PC-3 (cell line): ENCODE data around the gene CNPY2. TPM values are rescaled to one million over a fixed set of nuclear protein-coding genes. Genes with fewer than 3 reads are reported as not detected.
A peak's percentile ranks its signal among the peaks of the same experiment; 100 is the strongest.

Source experiments
- ATAC-seq: fragments of 200-7000 bp; cut with Tn5 transposase; 2 replicates; pipeline ENCODE4 v1.9.1; 2020; ENCODE audit warnings: mild to moderate bottlenecking, moderate library complexity
- BruUV-seq: library from RNA; stranded (reverse); fragments of 400-500 nt; replicated peaks from 2 replicates; lab custom pipeline; 2021; lab: Mats Ljungman, UMichigan
- CTCF ChIA-PET: fragments of 300-600 bp; sonication (Branson Sonifier 250); formaldehyde crosslinking; loops from one replicate; lab custom pipeline; 2022; ENCODE audit warnings: antibody characterized with exemption; lab: Charles Lee
- POLR2A ChIA-PET: fragments of 300-600 bp; sonication (Branson Sonifier 250); formaldehyde crosslinking; loops from one replicate; lab custom pipeline; 2022; ENCODE audit warnings: antibody characterized with exemption; ENCODE audit not compliant: unreplicated experiment; lab: Charles Lee
- DNase-seq: peaks from one replicate; pipeline ENCODE4 v3.0.0-alpha.2; 2015
- H2AFZ ChIP-seq: fragments of 300-600 bp; sonication (generic); 2 replicates; pipeline ENCODE4 v1.6.0; 2016; ENCODE audit warnings: antibody characterized with exemption, low read length
- H3F3A ChIP-seq: fragments of 300-600 bp; sonication (generic); one replicate; pipeline ENCODE4 v1.6.0; 2017; ENCODE audit warnings: antibody characterized with exemption, low read length, control low read depth, mild to moderate bottlenecking; ENCODE audit not compliant: unreplicated experiment
- H3K27ac ChIP-seq: fragments of 300-600 bp; sonication (generic); 2 replicates; pipeline ENCODE4 v1.5.1; 2016; ENCODE audit warnings: mild to moderate bottlenecking, low read length
- H3K27me3 ChIP-seq: fragments of 300-600 bp; sonication (generic); 2 replicates; pipeline ENCODE4 v1.6.1; 2016; ENCODE audit warnings: low read length, mixed read lengths
- H3K36me3 ChIP-seq: fragments of 300-600 bp; sonication (generic); 2 replicates; pipeline ENCODE4 v1.6.1; 2016; ENCODE audit warnings: low read depth, mixed run types, low read length, mixed read lengths
- H3K4me1 ChIP-seq: fragments of 300-600 bp; sonication (generic); 2 replicates; pipeline ENCODE4 v1.5.1; 2016; ENCODE audit warnings: low read length; ENCODE audit not compliant: insufficient read depth
- H3K4me2 ChIP-seq: fragments of 300-600 bp; sonication (generic); 2 replicates; pipeline ENCODE4 v1.6.0; 2016; ENCODE audit warnings: low read length
- H3K4me3 ChIP-seq: fragments of 300-600 bp; sonication (generic); 2 replicates; pipeline ENCODE4 v1.5.1; 2016; ENCODE audit warnings: mild to moderate bottlenecking, low read length, mixed read lengths
- H3K79me2 ChIP-seq: fragments of 300-600 bp; sonication (generic); 2 replicates; pipeline ENCODE4 v1.6.1; 2017; ENCODE audit warnings: low read length, mixed read lengths
- H3K9ac ChIP-seq: fragments of 300-600 bp; sonication (generic); 2 replicates; pipeline ENCODE4 v1.6.0; 2016; ENCODE audit warnings: mild to moderate bottlenecking, low read length
- H3K9me2 ChIP-seq: fragments of 300-600 bp; sonication (generic); replicated peaks from 2 replicates; pipeline ENCODE4 v1.6.1; 2016; ENCODE audit warnings: mixed run types, low read length, mixed read lengths
- H3K9me3 ChIP-seq: fragments of 300-600 bp; sonication (generic); 2 replicates; pipeline ENCODE4 v1.6.1; 2016; ENCODE audit warnings: low read length, mixed read lengths
- H4K20me1 ChIP-seq: fragments of 300-600 bp; sonication (generic); 2 replicates; pipeline ENCODE4 v1.6.1; 2016; ENCODE audit warnings: low read length, mixed read lengths
- CTCF ChIP-seq: fragments of 300-600 bp; sonication (generic); conservative IDR thresholded peaks from 2 replicates; pipeline ENCODE4 v1.5.1; 2017; ENCODE audit warnings: antibody characterized with exemption, low read depth, mild to moderate bottlenecking, low read length
- EZH2 ChIP-seq: fragments of 300-600 bp; sonication (generic); IDR thresholded peaks from one replicate; pipeline ENCODE4 v1.6.1; 2017; ENCODE audit warnings: antibody characterized with exemption, mild to moderate bottlenecking, low read length; ENCODE audit not compliant: unreplicated experiment
- EZH2phosphoT487 ChIP-seq: fragments of 300-600 bp; sonication (generic); IDR thresholded peaks from 2 replicates; pipeline ENCODE4 v1.6.1; 2018; ENCODE audit warnings: mild to moderate bottlenecking, antibody characterized with exemption, low read length, borderline replicate concordance
- intact Hi-C: fragments of 100-400 bp; cut with micrococcal nuclease; formaldehyde crosslinking; loops from 2 replicates; pipeline ENCODE4 v1.9.0; 2023
- total RNA-seq: library from RNA; depleted of rRNA; stranded (reverse); fragments of >200 nt; gene quantifications from 2 replicates; pipeline ENCODE4 v1.2.3, GENCODE V29; 2014

The CNPY2 gene
- total RNA-seq, 1 experiment from 2014 or later: 109 TPM

DNA sequence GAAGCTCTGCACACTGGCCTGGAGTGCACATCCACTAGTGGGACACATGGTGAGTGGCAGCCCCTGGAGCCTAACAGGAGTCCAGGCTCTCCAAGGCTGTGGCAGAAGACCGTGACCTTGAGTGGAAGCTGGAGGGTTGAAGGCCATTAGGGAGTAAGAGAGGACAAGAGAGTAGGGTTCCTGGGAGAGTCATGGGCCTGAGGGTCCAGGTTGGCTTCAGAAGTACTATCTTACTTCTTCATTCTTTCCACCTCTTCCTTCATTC is 23.3 kb upstream of the CNPY2 start:
- TF ChIP-seq CTCF: no peak
- no peak for TF ChIP-seq EZH2
- no peak for TF ChIP-seq EZH2phosphoT487
- intact Hi-C loops: no loop called here
- peak overlapping the region; percentile 17 for H3K9ac ChIP-seq
- H3K4me1 ChIP-seq: peaks cover 28% of the 10 kb centered on the region
- no peaks in the 10 kb centered on the region for H4K20me1 ChIP-seq
- BruUV-seq: no TSS peak
- peak overlapping the region; percentile 32 for H2AFZ ChIP-seq
- no peaks in the 10 kb centered on the region for H3K27me3 ChIP-seq
- ATAC-seq (no peak), DNase-seq (no peak)
- H3F3A ChIP-seq: no peaks in the 10 kb centered on the region
- no peaks in the 10 kb centered on the region for H3K9me3 ChIP-seq
- H3K4me2 ChIP-seq: peak overlapping the region; percentile 62
- H3K9me2 ChIP-seq: no peaks in the 10 kb centered on the region
- ChIA-PET POLR2A (interaction anchor here (0.9 kb wide), 1 partner anchor 21 kb away, joined by 3 read pairs; the partner anchor contains the start of gene STAT2), CTCF (no interaction called here)
- H3K27ac ChIP-seq: peak overlapping the region; percentile 81
- H3K79me2 ChIP-seq: no peaks in the 10 kb centered on the region
- H3K36me3 ChIP-seq: peaks cover 6% of the 10 kb centered on the region; the same call in 1 of the 2 replicates
- peak overlapping the region; percentile 17; the same call in 1 of the 2 replicates for H3K4me3 ChIP-seq

GRCh38 chr12:56338308-56339157 is 22.7 kb upstream of the CNPY2 start, which contains the start of gene IL23A:
Gene IL23A (plus strand): TSS chr12:56338884. CDS start chr12:56339045, 161 bp downstream.
- no peak for TF ChIP-seq CTCF
- no peak for TF ChIP-seq EZH2
- no peak for TF ChIP-seq EZH2phosphoT487
- peak; percentile 27 for ATAC-seq
- intact Hi-C loops: no loop called here
- no peaks in the 10 kb centered on the region for H3K27me3 ChIP-seq
- H3K27ac ChIP-seq: peak within 1 kb of the TSS; percentile 81
- no peaks in the 10 kb centered on the region for H3K9me3 ChIP-seq
- BruUV-seq: no TSS peak
- peak; percentile 88 for DNase-seq
- ChIA-PET POLR2A (interaction anchor here (0.9 kb wide), 1 partner anchor 22 kb away, joined by 3 read pairs; the partner anchor contains the start of gene STAT2), CTCF (interaction anchor here (0.5 kb wide), 1 partner anchor 118 kb away, joined by 3 read pairs; no protein-coding TSS in a partner anchor)
- no peaks in the 10 kb centered on the region for H3K9me2 ChIP-seq
- no peaks in the 10 kb centered on the region for H4K20me1 ChIP-seq
- H3K4me3 ChIP-seq: peak within 1 kb of the TSS; percentile 17; the same call in 1 of the 2 replicates
- no peaks in the 10 kb centered on the region for H3F3A ChIP-seq
- peak within 1 kb of the TSS; percentile 62 for H3K4me2 ChIP-seq
- no peaks in the 10 kb centered on the region for H3K79me2 ChIP-seq
- H3K9ac ChIP-seq: peak within 1 kb of the TSS; percentile 17
- peak within 1 kb of the TSS; percentile 32 for H2AFZ ChIP-seq
- H3K36me3 ChIP-seq: peaks cover 6% of the 10 kb centered on the region; the same call in 1 of the 2 replicates
- peaks cover 30% of the 10 kb centered on the region for H3K4me1 ChIP-seq
